Astrocyte of the spinal cord (primary cell): ENCODE data around the gene IFI27.

Source experiments
- DNase-seq: peaks from one replicate; pipeline ENCODE4 v3.0.0; 2011; ENCODE audit warnings: low read depth, low spot score
- H3K4me3 ChIP-seq: 2 replicates; pipeline ENCODE4 v1.5.1; 2011; ENCODE audit warnings: low read depth, mild to moderate bottlenecking, low read length, moderate library complexity
- CTCF ChIP-seq: IDR thresholded peaks from 2 replicates; pipeline ENCODE4 v1.5.1; 2012; ENCODE audit warnings: low read depth, mild to moderate bottlenecking, low read length, inconsistent platforms
- in situ Hi-C: cut with HindIII; loops from 2 replicates; pipeline ENCODE4 v1.10.0; 2017; ENCODE audit warnings: low sequenced_read_pairs

IFI27 gene

DNA sequence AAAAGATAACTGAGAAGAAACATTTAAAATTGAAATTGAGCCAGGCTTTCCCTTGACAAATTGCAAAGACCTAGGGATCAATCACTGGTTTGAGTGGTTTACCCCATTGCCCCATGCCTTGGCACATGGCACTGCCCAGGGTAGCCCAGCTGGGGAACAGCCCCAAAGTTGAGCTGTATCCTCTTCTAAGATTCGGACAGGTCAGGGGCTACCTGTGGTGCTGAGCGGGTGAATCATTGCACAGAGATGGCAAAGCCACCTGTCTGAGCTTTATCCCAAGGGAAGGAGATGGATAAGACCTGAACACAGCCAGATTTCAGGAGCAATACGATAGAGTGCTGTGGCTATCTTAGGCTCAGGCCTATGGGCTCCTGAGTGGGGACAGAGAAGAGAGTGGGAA is 11.9 kb downstream of the IFI27 start:
- no peak for TF ChIP-seq CTCF
- H3K4me3 ChIP-seq, result no peak overlapping the region
- in situ Hi-C loops, result no loop called here
- DNase-seq, result no peak

DNA sequence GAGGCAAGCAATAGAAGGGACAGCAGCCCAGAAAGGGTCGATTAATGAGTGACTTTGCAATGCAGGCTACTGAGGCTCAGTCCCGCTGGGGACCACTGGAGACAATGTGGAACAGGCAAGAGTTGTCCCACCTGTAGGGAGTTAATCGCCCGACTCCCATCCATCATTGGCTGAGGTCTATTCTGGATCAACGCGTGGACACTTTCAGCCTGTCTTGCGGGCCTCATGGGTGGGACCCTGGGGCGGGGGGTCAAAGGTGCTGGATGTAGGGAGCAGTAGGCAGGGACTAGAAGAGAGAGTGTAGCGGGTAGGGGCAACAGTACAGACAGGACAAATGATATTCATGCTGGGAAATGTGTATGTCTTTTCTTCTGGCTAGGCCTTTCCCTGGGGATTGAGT is 12.8 kb downstream of the IFI27 start:
- no peak overlapping the region for H3K4me3 ChIP-seq
- no peak for TF ChIP-seq CTCF
- in situ Hi-C loops, result no loop called here
- DNase-seq, result no peak

- in situ Hi-C loops, result no loop called here
- TF ChIP-seq CTCF, result no peak
- no peak for DNase-seq
- H3K4me3 ChIP-seq, result no peak overlapping the region
Measured at GRCh38 chr14:94123868-94124267, 13.3 kb downstream of the IFI27 start.

DNA sequence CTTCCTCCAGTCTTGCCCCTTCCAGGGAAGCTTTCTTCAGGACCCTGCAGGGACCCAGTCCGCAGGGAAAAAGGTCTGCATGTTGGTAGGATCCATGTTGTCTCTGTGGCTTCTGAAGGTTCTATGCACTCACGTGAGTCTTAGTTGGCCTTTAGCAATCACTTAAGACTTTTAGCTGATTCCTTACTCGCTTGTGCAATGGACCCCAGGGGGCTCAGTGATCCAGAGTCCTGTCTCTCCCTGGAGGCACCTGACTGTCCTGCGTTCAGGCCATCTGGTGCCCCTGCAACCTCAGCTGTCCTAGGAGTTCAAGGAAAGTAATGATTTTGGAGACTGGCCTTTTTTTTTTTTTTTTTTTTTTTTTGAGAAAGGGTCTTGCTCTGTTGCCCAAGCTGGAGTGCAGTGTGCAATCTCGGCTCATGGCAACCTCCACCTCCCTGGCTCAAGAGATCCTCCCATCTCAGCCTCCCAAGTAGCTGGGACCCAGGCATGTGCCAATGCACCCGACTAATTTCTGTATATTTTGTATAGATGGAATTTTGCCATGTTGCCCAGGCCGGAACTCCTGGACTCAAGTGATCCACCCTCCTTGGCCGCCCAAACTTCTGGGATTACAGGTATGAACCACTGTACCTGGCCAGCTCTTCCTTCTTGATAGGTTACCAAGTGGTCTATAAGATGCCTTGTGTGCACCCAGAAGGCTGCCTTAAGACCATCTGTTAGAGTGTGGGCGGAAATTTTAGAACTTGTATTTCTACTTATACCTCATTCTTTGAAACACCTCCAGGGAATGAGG is 14.2 kb downstream of the IFI27 start:
- no peak for TF ChIP-seq CTCF
- H3K4me3 ChIP-seq, result no peak overlapping the region
- in situ Hi-C loops, result no loop called here
- DNase-seq, result no peak

DNA sequence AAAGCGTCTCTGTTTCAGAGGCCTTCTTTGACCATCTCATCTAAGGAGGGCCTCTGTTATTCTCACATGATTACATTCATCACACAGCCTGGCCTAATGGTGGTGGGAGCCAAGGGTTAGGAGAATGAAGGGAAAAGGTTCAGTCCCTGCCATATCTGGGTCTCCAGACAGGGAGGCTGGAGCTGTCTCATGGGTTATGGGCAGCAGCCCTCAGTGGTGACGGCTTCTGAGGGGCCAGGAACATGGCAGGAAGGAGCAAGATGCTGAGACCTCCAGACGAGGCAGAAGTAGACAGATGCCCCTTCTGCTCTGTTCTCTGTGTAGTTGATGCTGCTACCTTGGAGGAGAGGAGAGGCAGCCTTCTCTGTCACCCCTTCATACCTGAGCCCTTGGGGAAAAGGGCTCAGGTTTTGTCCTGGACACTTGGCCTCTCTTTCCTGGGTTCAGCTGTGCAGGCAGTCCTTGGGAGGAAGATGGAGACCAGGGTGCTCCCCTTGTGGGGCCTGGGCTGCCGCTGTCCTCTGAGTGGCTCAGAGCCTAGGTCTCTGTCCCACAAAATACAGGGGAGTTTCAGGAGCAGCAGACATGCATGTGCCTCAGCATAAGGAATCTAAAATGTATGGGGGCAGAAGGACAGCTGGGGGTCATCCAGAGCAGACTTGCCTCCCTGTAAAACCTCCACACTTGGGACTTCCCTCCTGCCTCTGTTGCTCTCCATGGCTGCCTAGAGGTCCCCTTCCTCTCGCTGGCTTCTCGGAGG is 15.3 kb downstream of the IFI27 start:
- in situ Hi-C loops, result no loop called here
- H3K4me3 ChIP-seq, result no peak overlapping the region
- no peak for TF ChIP-seq CTCF
- DNase-seq, result no peak

GRCh38 chr14:94126419-94126677 is 15.8 kb downstream of the IFI27 start:
- no peak for TF ChIP-seq CTCF
- in situ Hi-C loops, result no loop called here
- no peak overlapping the region for H3K4me3 ChIP-seq
- DNase-seq, result no peak
